B cell (primary cell): Measurements from ENCODE around the gene CIDEC.

Source experiments
- CTCF ChIP-seq: fragments of 200-600 bp; IDR thresholded peaks from one replicate; pipeline ENCODE4 v1.8.0; 2022; ENCODE audit warnings: antibody characterized with exemption, mild to moderate bottlenecking
- EZH2 ChIP-seq: IDR thresholded peaks from 2 replicates; pipeline ENCODE4 v1.6.1; 2012; ENCODE audit warnings: borderline replicate concordance, low read depth, mild to moderate bottlenecking, moderate library complexity, low read length; ENCODE audit not compliant: insufficient read depth, poor library complexity, severe bottlenecking

GRCh38 chr3:9843715-9844438 lies 36.2 kb downstream of the CIDEC start, which contains the start of gene RPUSD3:
- TF ChIP-seq CTCF (no peak), EZH2 (no peak)
